Left renal cortex interstitium (tissue), 4 donors: ENCODE measurements around the gene MED13L. TPM values are rescaled to one million over a fixed set of nuclear protein-coding genes. Genes with fewer than 3 reads are reported as not detected.

Experiments
- DNase-seq, 4 donors: peaks; one replicate each; pipeline ENCODE4 v3.0.0-alpha.2; 2013; ENCODE audit warnings: low read depth in 4 of 4, low spot score in 2 of 4, missing footprints in 1 of 4
- polyA plus RNA-seq, 4 donors: library from polyadenylated mRNA; unstranded; fragments of 120-200 nt; gene quantifications; one replicate each; pipeline ENCODE4 v1.2.1, GENCODE V29; 2013; ENCODE audit not compliant: insufficient read length in 4 of 4

The MED13L gene
- polyA plus RNA-seq, 4 donors = 66.8 to 88.0 (median 75.5) TPM

GRCh38 chr12:116104167-116104767 lies 173.2 kb downstream of the MED13L start:
- no peak for DNase-seq

GRCh38 chr12:116101991-116102390 lies 175.5 kb downstream of the MED13L start:
- DNase-seq = no peak

GRCh38 chr12:116099652-116100432 lies 177.7 kb downstream of the MED13L start:
- no peak for DNase-seq

- DNase-seq = no peak
These were observed 180.6 kb downstream of the MED13L start for GRCh38 chr12:116096874-116097273.

- no peak for DNase-seq
These were observed 183.0 kb downstream of the MED13L start for GRCh38 chr12:116094475-116094874.

- DNase-seq = no peak
These were observed 183.6 kb downstream of the MED13L start for GRCh38 chr12:116093915-116094314.

GRCh38 chr12:116092776-116093175 lies 184.7 kb downstream of the MED13L start:
- no peak for DNase-seq

GRCh38 chr12:116092162-116092561 lies 185.3 kb downstream of the MED13L start:
- DNase-seq = no peak

- no peak for DNase-seq
These were observed 185.9 kb downstream of the MED13L start for GRCh38 chr12:116091579-116091978.

- no peak for DNase-seq
These were observed 187.0 kb downstream of the MED13L start for GRCh38 chr12:116090516-116090915.

GRCh38 chr12:116089080-116089479 lies 188.4 kb downstream of the MED13L start:
- DNase-seq = no peak

- DNase-seq = no peak
These were observed 189.5 kb downstream of the MED13L start for GRCh38 chr12:116087962-116088361.

GRCh38 chr12:116087399-116087798 lies 190.1 kb downstream of the MED13L start:
- no peak for DNase-seq

- DNase-seq = no peak
These were observed 197.1 kb downstream of the MED13L start for GRCh38 chr12:116080415-116080814.

GRCh38 chr12:116078396-116078795 lies 199.1 kb downstream of the MED13L start:
- DNase-seq = no peak

GRCh38 chr12:116077431-116077830 lies 200.1 kb downstream of the MED13L start:
- DNase-seq = no peak

GRCh38 chr12:116076399-116076798 lies 201.1 kb downstream of the MED13L start:
- DNase-seq = no peak

GRCh38 chr12:116074686-116075085 lies 202.8 kb downstream of the MED13L start:
- no peak for DNase-seq

GRCh38 chr12:116071555-116072230 lies 205.8 kb downstream of the MED13L start:
- no peak for DNase-seq

- DNase-seq = no peak
These were observed 207.0 kb downstream of the MED13L start for GRCh38 chr12:116070444-116070843.

- DNase-seq = no peak
These were observed 207.6 kb downstream of the MED13L start for GRCh38 chr12:116069943-116070342.

GRCh38 chr12:116068853-116069252 lies 208.6 kb downstream of the MED13L start:
- no peak for DNase-seq
